EL (cell line): ENCODE data around the gene PALMD.

Experiments
- DNase-seq: peaks from one replicate; pipeline ENCODE4 v3.0.0-alpha.2; 2016

The PALMD gene

DNA sequence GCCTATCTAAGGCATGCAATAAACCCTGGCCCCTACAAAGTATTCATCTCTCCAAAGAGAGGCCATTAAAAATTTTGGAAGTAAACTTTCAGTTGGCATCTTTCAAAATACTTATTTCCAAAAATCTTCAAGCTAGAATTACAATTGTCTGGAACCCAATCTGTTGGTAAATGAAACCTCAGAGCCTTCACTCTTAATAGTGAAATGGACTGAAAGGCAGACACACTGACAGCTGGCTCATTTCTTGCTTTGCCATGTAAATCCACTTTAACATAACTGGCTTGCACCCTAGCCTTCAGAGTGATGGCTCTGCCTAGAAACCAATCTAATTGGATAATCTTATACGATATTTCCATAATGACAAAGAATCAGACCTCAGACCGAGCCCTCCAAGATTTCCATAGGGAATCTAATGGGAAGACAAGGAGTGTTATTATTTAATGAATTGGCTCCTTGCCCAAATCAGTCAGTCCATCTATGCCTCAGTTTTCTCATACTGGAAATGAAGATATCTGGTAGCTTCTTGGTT lies 9.2 kb upstream of the PALMD start:
- DNase-seq: no peak

DNA sequence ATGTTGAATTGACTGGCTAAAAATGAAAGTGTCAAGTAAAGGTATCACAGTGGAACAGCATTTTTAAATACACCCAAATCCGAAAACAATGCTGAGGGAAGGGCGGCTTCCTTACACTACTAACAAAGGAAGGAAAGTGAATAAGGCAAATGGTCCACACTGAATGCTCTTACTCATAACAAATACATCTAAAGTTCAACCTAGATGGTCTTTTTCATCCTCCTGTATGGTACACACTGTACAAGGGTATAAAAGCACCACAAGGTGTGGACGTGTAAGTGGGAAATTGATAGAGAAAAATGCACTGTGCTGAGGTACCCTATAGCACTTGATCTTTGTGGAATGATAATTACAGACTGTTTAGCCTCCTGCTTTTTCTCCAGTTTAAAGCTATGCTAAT lies 7.1 kb upstream of the PALMD start:
- no peak for DNase-seq

- DNase-seq: no peak
Measured at GRCh38 chr1:99639408-99639807, 6.5 kb upstream of the PALMD start.

GRCh38 chr1:99639945-99640344 lies 6.0 kb upstream of the PALMD start:
- DNase-seq: no peak

DNA sequence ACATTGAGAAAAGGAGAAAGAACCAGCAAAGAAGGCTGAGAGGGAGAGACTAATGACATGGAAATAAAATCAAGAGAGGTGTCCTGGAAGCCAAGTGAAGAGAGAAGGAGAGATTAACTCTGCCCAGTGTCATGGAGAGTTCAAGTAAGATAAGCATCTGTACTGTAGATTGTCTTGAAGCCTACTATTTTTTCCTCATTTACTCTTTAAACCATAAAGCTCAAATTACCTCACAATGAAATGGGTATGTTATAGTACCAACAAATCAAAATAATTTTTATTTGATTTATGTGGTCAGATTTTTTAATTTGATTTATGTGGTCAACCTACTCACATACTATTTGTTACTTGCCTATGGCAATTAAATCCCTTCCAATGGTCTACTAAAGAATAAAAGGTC lies 5.2 kb upstream of the PALMD start:
- DNase-seq: no peak

DNA sequence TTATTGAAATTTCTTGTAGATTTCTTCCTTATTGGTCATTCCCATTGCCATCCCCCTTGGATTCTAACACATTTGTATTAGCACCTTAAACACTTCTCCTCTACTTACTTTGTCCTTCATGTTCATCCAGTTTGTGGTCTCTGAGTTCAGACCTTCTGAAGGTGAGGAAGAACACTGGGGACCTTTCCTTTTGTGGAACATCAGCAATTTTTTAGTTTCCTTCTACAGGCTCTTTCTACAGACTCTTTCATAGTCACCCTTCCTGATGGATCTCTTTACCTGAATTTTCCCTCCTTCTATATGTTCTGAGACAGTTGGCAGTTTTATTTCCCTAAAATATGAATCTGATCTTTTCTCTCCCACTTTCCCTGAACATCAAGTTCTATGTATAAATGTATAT lies 4.4 kb upstream of the PALMD start:
- no peak for DNase-seq

DNA sequence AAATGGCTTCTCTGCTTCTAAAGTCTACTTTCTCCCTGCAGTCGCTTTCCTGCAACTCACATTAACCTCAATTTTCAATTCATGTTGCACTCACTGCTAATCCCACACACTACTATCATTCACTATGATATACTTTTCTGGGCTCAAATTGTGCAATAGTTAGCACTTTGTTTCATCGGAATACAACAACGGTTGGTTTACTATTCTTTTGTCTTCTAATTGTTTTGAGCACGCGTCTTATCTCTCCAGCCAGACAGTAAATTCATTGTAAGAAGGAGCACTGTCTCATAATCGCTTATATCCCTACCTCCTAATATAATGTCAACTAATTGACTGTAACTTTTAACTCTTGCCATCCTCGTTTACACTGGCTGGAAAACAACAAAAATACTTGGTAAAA lies 3.9 kb upstream of the PALMD start:
- no peak for DNase-seq

- DNase-seq: peak; percentile 56
Measured at GRCh38 chr1:99643021-99643779, 2.7 kb upstream of the PALMD start.

DNA sequence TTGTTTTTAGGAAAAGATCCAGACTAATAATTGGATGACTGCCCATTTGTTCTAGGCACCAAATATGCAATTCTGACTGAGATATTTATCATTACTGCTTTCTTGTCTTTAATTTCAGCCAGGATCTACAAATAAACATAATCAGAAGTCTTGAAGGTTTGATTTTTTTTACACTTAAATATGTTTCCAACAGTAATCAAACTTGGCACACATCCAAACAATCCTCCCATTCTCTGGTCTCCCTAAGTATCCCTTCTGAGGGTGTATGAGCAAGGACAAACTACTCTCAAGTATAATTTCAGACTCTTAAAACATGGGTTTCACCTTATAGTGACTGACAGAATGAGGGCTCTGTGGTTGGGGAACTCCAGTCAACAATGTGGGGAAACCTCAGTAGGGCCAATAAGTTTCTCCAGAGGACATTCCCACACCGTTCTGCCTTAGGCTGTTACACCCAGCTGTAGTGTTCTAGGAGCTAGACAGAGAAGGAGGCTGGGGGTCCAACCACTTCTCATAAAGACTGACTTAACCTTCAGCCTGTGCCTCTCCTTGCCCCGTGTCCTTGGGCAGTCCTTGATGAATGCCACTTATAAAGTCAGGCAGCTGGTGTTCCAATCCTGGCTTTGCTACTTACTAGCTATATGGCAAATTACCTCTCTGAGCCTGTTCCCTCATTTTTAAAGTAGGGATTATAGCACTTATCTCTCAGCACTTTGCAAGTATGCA lies 1.5 kb upstream of the PALMD start:
- no peak for DNase-seq

GRCh38 chr1:99645203-99645602 lies 710 bp upstream of the PALMD start:
- DNase-seq: peak; percentile 69

GRCh38 chr1:99646868-99647267 lies 955 bp downstream of the PALMD start:
- DNase-seq: no peak

DNA sequence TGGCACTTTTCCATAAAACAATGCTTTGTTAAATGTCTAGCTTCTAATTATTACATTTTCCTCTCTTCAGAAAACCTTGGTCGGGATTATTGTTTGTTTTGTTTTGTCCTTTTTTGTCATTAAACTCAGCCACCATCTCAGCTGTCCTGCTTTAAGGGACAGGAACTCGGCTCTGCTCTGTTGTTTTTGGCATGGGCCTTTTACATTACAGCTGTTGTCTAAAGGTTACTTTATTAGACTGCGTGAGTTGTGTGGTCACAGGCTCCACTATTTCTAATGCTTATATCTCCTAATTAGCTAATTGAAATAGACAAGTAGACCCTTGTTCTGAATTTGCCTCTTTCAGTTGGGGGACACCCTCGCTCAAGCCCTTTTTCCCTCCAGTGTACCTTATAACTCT lies 1.6 kb downstream of the PALMD start:
- DNase-seq: no peak

DNA sequence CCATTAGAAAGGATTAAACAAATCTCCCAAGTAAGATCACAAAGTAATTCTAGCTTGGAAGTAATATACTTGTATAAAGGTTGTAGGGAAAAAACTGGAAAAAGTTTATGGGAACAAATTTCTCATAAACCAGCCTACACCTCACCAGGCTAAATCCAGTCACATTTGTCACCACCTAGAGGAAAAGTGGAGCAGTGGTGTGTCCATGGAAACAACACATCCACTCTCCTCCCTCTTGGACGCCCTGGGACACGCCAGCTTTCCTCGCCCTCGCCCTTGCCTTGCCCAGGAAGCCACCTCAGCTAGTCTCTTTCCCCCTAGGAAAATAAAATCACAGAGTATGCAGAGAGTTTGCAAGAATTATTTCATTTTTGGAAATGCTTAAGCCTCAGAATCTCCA lies 2.2 kb downstream of the PALMD start:
- DNase-seq: no peak

DNA sequence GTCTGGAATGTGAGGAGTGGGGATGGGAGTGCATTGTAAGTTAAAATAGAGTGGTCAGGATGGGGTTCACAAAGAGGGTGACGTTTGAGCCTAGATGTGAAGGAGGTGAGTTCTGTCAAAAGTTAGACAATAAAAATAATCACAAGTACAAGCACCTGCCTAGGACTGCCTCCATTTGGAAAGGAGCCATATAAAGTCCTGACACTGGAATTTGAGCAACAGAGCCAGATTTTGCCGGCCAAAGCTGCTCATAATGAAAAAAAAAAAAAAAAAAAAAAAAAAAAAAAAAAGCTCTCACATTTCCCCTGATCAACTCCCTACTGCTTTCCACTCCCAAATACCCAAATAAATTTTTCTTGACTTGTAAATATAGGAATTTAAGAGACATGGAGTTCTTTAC lies 4.1 kb downstream of the PALMD start:
- DNase-seq: no peak

GRCh38 chr1:99650773-99651437 lies 5.0 kb downstream of the PALMD start:
- no peak for DNase-seq

DNA sequence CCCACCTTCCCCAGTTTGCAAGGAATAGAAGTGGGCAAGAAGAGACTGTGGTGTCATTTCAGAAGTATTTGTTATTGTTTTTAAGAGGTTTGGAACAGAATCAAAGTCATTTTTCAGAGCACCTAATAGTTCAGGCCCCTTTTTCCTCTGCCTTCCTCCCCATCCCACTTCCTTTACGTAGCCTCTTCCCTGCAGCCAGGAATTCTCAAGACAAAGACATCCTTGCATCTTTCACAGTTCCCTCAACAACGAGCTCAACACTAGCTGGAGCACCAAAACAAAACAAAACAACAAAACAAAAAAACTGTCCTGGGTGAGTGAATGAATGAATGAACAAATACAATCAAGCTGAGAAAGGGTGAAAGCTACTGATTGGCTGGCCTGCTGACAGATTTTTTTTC lies 7.0 kb downstream of the PALMD start:
- DNase-seq: no peak

DNA sequence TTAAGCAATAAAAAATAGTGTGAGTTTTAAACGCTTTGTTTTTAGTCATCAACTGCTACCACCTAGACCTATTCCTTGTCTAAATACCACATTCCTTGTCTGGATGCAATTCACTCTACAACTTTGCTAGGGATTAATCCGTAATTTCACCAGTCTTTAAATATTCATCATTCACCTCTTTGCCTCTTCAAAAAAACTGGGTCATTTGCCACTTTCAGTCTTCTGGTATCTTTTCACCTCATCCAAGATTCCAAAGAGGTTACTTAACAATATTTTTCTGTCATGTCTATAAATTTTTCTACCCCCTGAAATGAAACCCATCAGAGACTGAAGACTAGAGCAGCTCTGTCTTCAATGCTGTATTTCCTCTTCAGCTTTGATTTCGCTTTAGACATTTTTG lies 9.5 kb downstream of the PALMD start:
- DNase-seq: no peak

DNA sequence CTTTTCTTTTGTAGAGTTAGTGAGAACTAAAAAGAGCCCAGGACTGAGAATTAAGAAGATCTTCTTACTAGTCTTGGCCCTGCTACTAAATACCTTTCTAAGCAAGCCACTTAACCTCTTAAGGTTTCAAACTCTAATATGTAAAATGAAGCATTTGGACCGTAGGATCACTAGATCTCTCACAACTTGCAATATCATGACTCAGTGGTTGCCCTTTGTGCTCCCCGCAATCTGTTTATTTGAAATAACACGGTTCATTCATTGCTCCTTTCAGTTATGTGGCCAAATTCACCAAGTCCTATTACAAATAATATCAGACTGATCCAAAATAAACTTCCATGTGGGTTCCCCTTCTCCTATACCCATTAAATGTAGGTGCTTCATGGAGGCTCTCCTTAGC lies 10.8 kb downstream of the PALMD start:
- no peak for DNase-seq

- DNase-seq: no peak
Measured at GRCh38 chr1:99657213-99658030, 11.5 kb downstream of the PALMD start.

GRCh38 chr1:99658031-99658290 lies 12.0 kb downstream of the PALMD start:
- DNase-seq: no peak

DNA sequence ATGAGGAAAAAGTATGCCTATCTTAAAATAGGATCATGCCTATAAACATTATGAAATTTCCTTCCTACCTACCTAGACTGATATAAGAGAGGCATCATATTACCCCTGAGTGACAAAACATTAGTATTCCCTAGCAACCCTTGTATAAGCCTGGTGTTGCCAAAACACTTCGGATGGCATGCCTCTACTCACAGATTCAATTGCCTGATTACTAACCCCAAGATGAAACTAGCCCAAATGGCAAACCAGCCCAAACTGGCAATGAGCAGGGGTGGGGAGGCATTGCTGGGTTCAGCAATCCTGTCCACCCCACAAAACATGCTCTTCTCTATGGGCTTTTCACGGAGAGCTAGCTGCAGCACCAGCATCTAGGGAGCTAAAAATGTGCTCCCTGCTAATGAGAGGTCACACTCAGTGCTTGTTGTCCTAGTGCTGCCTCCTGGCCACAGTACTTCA lies 13.9 kb downstream of the PALMD start:
- no peak for DNase-seq

- DNase-seq: no peak
Measured at GRCh38 chr1:99660496-99660895, 14.6 kb downstream of the PALMD start.

DNA sequence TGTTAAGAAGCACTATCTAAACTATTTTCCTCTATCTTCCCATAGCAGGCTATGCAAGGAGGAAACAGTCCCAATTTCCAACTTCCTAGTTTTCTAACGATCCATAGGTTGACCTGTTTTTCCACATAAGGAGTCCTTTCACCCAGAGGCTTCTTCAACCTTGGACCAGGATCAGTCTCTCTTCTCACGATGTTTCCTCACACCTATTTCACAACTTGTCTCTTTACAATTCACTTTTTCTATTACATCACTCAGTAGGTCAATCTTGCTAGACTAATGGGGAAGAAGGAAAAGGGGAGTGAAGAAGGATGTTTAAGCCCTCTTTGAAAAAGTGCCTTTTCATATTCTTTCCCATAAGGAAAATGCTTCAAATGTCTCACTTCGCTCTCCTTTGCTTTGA lies 15.9 kb downstream of the PALMD start:
- DNase-seq: no peak
